ENCODE data around the gene FOXD2.

DNA sequence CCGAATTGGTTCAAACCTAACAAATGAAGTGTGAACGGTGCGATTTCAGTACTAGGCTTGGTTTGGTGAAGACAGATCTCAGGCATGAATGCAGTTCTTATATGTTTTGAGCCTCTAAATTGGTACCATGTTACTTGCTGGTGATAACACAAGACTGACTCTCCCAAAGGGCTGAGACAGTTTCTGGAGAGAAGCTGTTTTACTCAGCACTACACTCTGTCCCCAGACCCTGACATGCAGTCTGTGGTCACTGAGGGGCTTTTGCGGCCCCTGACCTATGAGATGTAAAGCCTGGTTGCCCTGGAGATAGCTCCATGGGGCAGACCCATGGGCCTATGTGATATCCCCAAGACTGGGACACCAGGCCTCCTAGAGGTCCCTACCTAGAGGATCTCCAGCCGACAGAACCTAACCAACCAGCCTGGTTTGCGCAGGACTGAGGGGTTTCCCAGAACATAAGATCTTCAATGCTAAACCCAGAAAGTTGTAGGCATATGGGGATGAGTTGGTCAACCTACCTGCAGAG lies 41.1 kb upstream of the FOXD2 start:
- no peak for TF ChIP-seq POLR2A (IDR thresholded peaks at IDR 0.05)
- TF ChIP-seq, protein P1, sequence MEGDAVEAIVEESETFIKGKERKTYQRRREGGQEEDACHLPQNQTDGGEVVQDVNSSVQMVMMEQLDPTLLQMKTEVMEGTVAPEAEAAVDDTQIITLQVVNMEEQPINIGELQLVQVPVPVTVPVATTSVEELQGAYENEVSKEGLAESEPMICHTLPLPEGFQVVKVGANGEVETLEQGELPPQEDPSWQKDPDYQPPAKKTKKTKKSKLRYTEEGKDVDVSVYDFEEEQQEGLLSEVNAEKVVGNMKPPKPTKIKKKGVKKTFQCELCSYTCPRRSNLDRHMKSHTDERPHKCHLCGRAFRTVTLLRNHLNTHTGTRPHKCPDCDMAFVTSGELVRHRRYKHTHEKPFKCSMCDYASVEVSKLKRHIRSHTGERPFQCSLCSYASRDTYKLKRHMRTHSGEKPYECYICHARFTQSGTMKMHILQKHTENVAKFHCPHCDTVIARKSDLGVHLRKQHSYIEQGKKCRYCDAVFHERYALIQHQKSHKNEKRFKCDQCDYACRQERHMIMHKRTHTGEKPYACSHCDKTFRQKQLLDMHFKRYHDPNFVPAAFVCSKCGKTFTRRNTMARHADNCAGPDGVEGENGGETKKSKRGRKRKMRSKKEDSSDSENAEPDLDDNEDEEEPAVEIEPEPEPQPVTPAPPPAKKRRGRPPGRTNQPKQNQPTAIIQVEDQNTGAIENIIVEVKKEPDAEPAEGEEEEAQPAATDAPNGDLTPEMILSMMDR (IDR thresholded peaks at IDR 0.05), result no peak
